HFF-Myc (cell line): Measurements from ENCODE around the gene PRMT1.

Experiments
- DNase-seq: peaks from one replicate; pipeline ENCODE4 v3.0.0-alpha.2; 2011; ENCODE audit warnings: low read depth; ENCODE audit errors: extremely low read depth
- H3K4me3 ChIP-seq: replicated peaks from 2 replicates; pipeline ENCODE4 v1.5.1; 2011; ENCODE audit warnings: low read depth, mild to moderate bottlenecking, control low read depth, low read length
- TF ChIP-seq, protein P1 (sequence below): IDR thresholded peaks from 2 replicates; pipeline ENCODE4 v1.5.1; 2012; ENCODE audit warnings: mild to moderate bottlenecking, low read depth, low read length, control low read depth; ENCODE audit errors: missing control alignments

PRMT1 gene

DNA sequence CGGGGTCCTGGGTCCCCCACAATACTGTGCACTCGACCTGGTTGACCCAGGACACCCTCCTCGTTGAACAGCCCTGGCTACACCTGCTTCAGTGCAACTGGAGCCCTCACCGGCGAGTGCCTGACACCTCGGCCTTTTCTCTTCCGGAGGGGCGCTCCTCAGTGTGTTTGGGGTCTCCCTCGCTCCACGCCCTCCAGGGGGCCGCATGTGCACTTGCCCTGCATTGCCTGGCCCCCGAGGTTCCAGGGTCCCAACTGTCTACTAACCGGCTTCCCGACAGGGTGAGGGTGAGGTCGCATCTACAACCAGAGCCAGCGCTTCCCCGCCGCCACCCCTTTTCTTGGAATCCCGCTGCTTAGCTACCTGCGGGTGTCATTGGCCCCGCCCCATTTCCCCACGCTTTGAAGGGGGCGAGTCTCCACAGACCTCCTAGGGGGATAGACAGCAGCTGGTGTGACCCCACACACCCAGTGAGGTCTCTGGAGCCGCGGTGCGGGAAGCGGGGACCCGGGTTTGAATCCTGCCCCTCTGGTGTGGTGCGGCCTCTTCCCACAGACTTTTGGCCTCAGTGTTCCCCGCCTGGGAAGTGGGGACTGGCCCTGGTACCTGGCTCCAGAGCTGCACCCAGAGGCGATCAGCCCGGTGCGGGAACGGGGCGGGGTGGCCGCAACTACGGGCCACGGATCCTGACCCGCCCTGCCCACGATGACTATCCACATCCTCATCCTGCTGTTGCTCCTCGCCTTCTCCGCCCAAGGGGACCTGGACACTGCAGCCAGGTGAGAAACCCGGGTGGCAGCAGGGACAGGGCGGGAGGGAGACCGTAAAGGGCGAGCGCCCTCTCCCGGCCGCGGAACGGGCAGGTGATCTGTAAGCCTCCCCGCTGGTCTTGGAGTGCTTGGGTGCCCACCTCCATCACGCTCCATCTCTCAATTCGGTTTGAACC is 12.3 kb downstream of the PRMT1 start, which contains the start of gene ADM5:
ADM5 (plus strand) TSS at position 462 of the 946 bp plus-strand sequence; CDS start at position 706, 244 bp downstream.
- H3K4me3 ChIP-seq = peak within 1 kb of the TSS; percentile 42
- TF ChIP-seq, protein P1, sequence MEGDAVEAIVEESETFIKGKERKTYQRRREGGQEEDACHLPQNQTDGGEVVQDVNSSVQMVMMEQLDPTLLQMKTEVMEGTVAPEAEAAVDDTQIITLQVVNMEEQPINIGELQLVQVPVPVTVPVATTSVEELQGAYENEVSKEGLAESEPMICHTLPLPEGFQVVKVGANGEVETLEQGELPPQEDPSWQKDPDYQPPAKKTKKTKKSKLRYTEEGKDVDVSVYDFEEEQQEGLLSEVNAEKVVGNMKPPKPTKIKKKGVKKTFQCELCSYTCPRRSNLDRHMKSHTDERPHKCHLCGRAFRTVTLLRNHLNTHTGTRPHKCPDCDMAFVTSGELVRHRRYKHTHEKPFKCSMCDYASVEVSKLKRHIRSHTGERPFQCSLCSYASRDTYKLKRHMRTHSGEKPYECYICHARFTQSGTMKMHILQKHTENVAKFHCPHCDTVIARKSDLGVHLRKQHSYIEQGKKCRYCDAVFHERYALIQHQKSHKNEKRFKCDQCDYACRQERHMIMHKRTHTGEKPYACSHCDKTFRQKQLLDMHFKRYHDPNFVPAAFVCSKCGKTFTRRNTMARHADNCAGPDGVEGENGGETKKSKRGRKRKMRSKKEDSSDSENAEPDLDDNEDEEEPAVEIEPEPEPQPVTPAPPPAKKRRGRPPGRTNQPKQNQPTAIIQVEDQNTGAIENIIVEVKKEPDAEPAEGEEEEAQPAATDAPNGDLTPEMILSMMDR = peak; percentile 57
- no peak for DNase-seq

DNA sequence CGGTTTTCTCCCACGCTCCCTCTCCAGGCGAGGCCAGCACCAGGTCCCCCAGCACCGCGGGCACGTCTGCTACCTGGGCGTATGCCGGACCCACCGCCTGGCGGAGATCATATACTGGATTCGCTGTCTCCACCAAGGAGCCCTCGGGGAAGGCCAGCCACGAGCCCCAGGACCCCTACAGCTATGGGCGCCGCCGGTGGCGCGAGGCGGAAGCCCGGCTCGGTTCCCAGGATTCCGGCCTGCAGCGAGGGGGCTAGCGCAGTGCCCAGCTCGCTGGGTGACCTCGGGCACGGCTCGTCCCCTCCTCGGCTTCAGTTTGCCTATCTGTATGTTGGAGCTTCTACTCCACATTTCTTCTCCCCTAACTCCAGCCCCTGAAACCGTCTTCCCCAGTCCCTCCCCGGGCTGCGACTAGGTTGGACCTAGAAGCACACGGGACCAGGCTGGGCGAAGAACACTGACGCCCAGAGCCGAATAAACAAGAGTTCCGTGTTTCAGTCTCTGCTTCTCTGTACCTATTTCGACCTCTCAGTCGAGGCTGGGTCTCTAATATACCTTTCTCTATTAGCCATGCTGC is 13.1 kb downstream of the PRMT1 start:
- TF ChIP-seq, protein P1 = no peak
- no peak for DNase-seq
- peak overlapping the region; percentile 42 for H3K4me3 ChIP-seq

DNA sequence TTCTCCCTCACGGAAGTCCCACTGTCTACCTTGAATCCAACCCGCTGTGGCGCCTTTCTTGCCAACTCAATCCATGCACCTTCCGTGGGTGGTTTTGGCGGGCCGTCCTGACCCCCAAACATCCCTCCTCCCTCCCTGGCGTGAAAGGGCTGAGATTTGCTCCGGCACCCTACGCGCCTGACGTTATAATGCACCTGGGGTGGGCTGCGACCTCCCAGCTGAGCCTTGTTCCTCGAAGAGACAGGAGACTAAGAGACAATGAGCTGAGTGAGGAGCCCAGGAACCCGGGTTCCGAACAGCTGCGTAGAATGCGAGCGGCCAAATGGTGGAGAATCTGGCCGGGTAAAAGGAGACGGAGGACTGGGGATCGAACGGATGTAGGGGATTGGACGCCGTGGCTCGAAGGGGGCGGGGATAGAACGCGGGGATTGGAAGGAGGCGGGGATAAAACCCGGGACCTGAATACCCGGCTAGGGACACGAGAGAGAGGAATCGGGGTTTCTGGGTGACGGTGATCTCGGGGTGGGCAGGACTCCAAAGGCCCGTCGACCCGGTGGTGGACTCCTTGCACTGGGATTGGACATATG is 13.7 kb downstream of the PRMT1 start, which contains the start of gene CPT1C:
CPT1C (plus strand) TSS at position 461 of the 587 bp plus-strand sequence. CDS start 1,137 bp downstream, outside the sequence.
- peak within 1 kb of the TSS; percentile 42 for H3K4me3 ChIP-seq
- TF ChIP-seq, protein P1 = no peak
- DNase-seq = no peak

DNA sequence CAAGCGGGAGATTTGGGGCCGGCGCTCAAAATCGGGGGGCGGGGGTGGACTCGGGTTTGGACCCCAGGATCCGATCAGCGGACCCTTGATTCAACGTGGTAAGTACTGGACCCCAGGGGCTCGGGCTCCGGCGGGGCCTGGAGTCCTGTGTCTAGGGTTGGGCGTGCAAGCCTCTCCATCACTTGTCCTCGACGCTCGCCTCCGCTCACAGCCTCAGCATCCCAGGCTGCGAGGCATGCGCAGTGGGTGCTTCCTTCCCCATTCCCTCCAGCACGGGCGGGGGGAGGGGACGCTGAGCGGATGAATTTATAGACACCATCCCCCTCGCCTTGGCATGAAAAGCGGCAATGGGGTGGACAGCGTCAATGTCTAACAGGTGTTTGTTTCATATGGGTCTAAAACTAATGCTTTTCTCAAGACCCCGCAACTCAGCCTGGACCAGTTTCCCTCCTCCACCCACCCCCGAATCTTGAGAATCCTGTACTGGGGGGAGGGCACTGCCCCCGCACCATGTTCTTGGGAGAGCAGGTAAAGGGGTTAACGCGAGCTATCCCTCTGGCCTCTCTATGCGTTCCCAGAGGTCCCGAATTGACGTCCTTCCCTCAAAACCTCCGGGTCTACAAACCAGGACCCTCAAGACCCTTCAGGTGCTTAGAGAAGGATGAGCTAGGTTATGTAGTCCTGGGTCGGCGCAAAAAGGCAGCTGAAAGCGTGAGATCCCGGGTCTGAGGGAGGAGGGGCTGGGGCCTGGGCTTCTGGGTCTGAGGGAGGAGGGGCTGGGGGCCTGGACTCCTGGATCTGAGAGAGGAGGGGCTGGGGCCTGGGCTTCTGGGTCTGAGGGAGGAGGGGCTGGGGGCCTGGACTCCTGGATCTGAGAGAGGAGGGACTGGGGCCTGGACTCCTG is 14.4 kb downstream of the PRMT1 start:
- H3K4me3 ChIP-seq = peak overlapping the region; percentile 42
- DNase-seq = no peak
- TF ChIP-seq, protein P1 = no peak

DNA sequence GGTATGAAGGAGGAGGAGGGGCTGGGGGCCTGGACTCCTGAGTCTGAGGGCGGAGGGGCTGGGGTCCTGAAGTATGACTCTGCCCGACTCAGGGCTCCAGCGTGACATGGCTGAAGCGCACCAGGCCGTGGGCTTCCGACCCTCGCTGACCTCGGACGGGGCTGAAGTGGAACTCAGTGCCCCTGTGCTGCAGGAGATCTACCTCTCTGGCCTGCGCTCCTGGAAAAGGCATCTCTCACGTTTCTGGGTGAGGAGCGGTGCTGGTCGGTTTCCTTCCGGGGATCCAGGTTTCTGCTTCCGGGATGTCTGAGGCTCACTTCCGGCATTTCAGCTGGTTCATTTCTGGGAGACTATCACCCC is 15.1 kb downstream of the PRMT1 start:
- TF ChIP-seq, protein P1 = no peak
- peak overlapping the region; percentile 42 for H3K4me3 ChIP-seq
- no peak for DNase-seq

DNA sequence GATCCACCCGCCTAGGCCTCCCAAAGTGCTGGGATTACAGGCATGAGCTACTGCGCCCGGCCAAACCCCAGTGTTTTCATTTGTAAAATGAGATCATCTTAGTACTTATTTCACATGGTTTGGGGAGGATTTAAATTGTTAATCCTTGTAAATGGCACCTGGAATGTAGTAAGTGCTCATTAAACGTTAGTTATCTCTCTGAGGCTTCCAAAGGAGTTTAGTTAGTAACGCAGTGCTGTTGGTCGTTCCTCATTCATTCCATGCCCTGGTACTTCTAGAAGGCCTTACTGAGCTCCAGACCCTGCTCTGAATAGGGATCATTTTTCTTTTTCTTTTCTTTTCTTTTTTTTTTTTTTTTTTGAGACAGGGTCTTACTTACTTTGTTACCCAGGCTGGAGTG is 19.0 kb downstream of the PRMT1 start:
- no peak overlapping the region for H3K4me3 ChIP-seq
- DNase-seq = no peak
- TF ChIP-seq, protein P1 = no peak
